GM19193 (cell line): ENCODE data around the gene CBLC.

Source experiments
- POLR2A ChIP-seq: IDR thresholded peaks from 4 replicates; pipeline ENCODE4 v1.6.1; 2011; ENCODE audit not compliant: insufficient read depth, insufficient read length; ENCODE audit errors: extremely low read depth

The CBLC gene

GRCh38 chr19:44770550-44771257, 7.0 kb upstream of the CBLC start:
- TF ChIP-seq POLR2A, result no peak

- no peak for TF ChIP-seq POLR2A
Measured at GRCh38 chr19:44772959-44773358, 4.7 kb upstream of the CBLC start.

- TF ChIP-seq POLR2A, result no peak
Measured at GRCh38 chr19:44775676-44776240, 1.9 kb upstream of the CBLC start.

GRCh38 chr19:44776402-44777096, 1.1 kb upstream of the CBLC start:
- no peak for TF ChIP-seq POLR2A

- TF ChIP-seq POLR2A, result no peak
Measured at GRCh38 chr19:44779150-44779549, 1.5 kb downstream of the CBLC start.

GRCh38 chr19:44782729-44783128, 5.0 kb downstream of the CBLC start:
- no peak for TF ChIP-seq POLR2A

- TF ChIP-seq POLR2A, result no peak
Measured at GRCh38 chr19:44783545-44783944, 5.9 kb downstream of the CBLC start.

- TF ChIP-seq POLR2A, result no peak
Measured at GRCh38 chr19:44785271-44785670, 7.6 kb downstream of the CBLC start.

- TF ChIP-seq POLR2A, result no peak
Measured at GRCh38 chr19:44785993-44786392, 8.3 kb downstream of the CBLC start.

- no peak for TF ChIP-seq POLR2A
Measured at GRCh38 chr19:44788971-44789370, 11.3 kb downstream of the CBLC start.

- TF ChIP-seq POLR2A, result no peak
Measured at GRCh38 chr19:44789943-44790483, 12.3 kb downstream of the CBLC start.

GRCh38 chr19:44792281-44792680, 14.6 kb downstream of the CBLC start:
- no peak for TF ChIP-seq POLR2A

GRCh38 chr19:44794610-44795009, 16.9 kb downstream of the CBLC start:
- no peak for TF ChIP-seq POLR2A

GRCh38 chr19:44795398-44795987, 17.8 kb downstream of the CBLC start:
- TF ChIP-seq POLR2A, result no peak

GRCh38 chr19:44796701-44797115, 19.0 kb downstream of the CBLC start:
- no peak for TF ChIP-seq POLR2A
